H1 (cell line): ENCODE measurements around the gene SLC2A13. TPM values are rescaled to one million over a fixed set of nuclear protein-coding genes. Genes with fewer than 3 reads are reported as not detected.

Experiments
- CTCF ChIA-PET: fragments of 300-600 bp; sonication (Branson Sonifier 250); formaldehyde crosslinking; loops from one replicate; lab custom pipeline; 2021; ENCODE audit not compliant: partially characterized antibody; lab: Charles Lee
- POLR2A ChIA-PET: fragments of 300-600 bp; sonication (Branson Sonifier 250); formaldehyde crosslinking; loops from one replicate; lab custom pipeline; 2021; ENCODE audit warnings: inconsistent platforms; ENCODE audit not compliant: partially characterized antibody; lab: Charles Lee
- DNase-seq, 2 experiments: peaks; one replicate each; pipeline versions ENCODE4 v3.0.0 to v3.0.0-alpha.2; 2010 to 2022; ENCODE audit warnings: low spot score in 2 of 2, low read depth in 1 of 2, mixed read lengths in 1 of 2
- FAIRE-seq: peaks from 2 replicates; lab custom pipeline; 2011; peaks lifted over from hg19 to GRCh38; lab: Jason Lieb, UNC
- H2AFZ ChIP-seq: 2 replicates; pipeline ENCODE4 v1.8.1; 2012; ENCODE audit warnings: low read length, inconsistent platforms
- H2AK5ac ChIP-seq: 2 replicates; pipeline ENCODE4 v1.6.1; 2013; ENCODE audit warnings: low read depth, low read length
- H2BK120ac ChIP-seq: replicated peaks from 2 replicates; pipeline ENCODE3; 2013; ENCODE audit warnings: low read depth, low read length, inconsistent platforms
- H2BK12ac ChIP-seq: 2 replicates; pipeline ENCODE4 v1.6.1; 2013; ENCODE audit warnings: low read depth, low read length
- H2BK15ac ChIP-seq: 2 replicates; pipeline ENCODE4 v1.6.1; 2013; ENCODE audit warnings: low read length
- H2BK20ac ChIP-seq: 2 replicates; pipeline ENCODE4 v1.6.1; 2013; ENCODE audit warnings: low read length
- H2BK5ac ChIP-seq: 2 replicates; pipeline ENCODE4 v1.6.1; 2013; ENCODE audit warnings: low read depth, low read length
- H3K14ac ChIP-seq: 2 replicates; pipeline ENCODE4 v1.6.1; 2013; ENCODE audit warnings: inconsistent platforms; ENCODE audit not compliant: insufficient read length
- H3K18ac ChIP-seq: 2 replicates; pipeline ENCODE4 v1.6.1; 2013; ENCODE audit warnings: low read length; ENCODE audit errors: extremely low read depth
- H3K23ac ChIP-seq: 2 replicates; pipeline ENCODE4 v1.6.1; 2013; ENCODE audit warnings: inconsistent platforms; ENCODE audit not compliant: insufficient read length
- H3K23me2 ChIP-seq: 2 replicates; pipeline ENCODE4 v1.6.1; 2013; ENCODE audit warnings: low read depth, low read length
- H3K27ac ChIP-seq: 2 replicates; pipeline ENCODE4 v1.6.1; 2011; ENCODE audit warnings: low read depth, low read length, inconsistent platforms
- H3K27me3 ChIP-seq, 4 experiments: replicated peaks in 1 of 4; 1 replicate in 1 of 4; 2 replicates in 3 of 4; pipeline versions ENCODE4 v1.6.1 to v1.8.1; 2011 to 2013; ENCODE audit warnings: low read length in 3 of 4, mild to moderate bottlenecking in 3 of 4, inconsistent platforms in 2 of 4, mixed read lengths in 2 of 4, moderate library complexity in 1 of 4; ENCODE audit not compliant: control insufficient read depth in 3 of 4, insufficient read depth in 3 of 4; ENCODE audit errors: extremely low read depth in 1 of 4
- H3K36me3 ChIP-seq, 4 experiments: 2 replicates each; pipeline versions ENCODE4 v1.6.1 to v1.8.1; 2011 to 2013; ENCODE audit warnings: mild to moderate bottlenecking in 4 of 4, low read length in 3 of 4, moderate library complexity in 2 of 4, control low read depth in 1 of 4, inconsistent platforms in 1 of 4; ENCODE audit not compliant: insufficient read depth in 4 of 4, control insufficient read depth in 2 of 4
- H3K4ac ChIP-seq: replicated peaks from 2 replicates; pipeline ENCODE3; 2013; ENCODE audit warnings: low read length, low read depth, mixed read lengths, inconsistent platforms; ENCODE audit not compliant: insufficient read length
- H3K4me1 ChIP-seq, 4 experiments: replicated peaks in 1 of 4; 1 replicate in 1 of 4; 2 replicates in 3 of 4; pipeline versions ENCODE4 v1.6.1 to v1.8.1; 2011 to 2013; ENCODE audit warnings: low read length in 3 of 4, inconsistent platforms in 2 of 4, mixed read lengths in 1 of 4; ENCODE audit not compliant: insufficient read depth in 4 of 4, control insufficient read depth in 3 of 4
- H3K4me2 ChIP-seq, 2 experiments: 2 replicates each; pipeline versions ENCODE4 v1.6.1 to v1.8.1; 2011 to 2013; ENCODE audit warnings: low read depth in 2 of 2, low read length in 2 of 2, control low read depth in 1 of 2, inconsistent platforms in 1 of 2, mild to moderate bottlenecking in 1 of 2; ENCODE audit not compliant: insufficient read depth in 1 of 2
- H3K4me3 ChIP-seq, 4 experiments: fragments of 200-600, 300-600 bp in 1 of 4; sonication (generic), shearing (Covaris generic), sonication (Bioruptor Twin) in 1 of 4; 2 replicates each; pipeline versions ENCODE4 v1.5.1 to v1.8.1; 2011 to 2016; ENCODE audit warnings: low read length in 4 of 4, low read depth in 3 of 4, control low read depth in 2 of 4, inconsistent platforms in 2 of 4, mild to moderate bottlenecking in 2 of 4, mixed read lengths in 1 of 4, moderate library complexity in 1 of 4; ENCODE audit not compliant: insufficient read depth in 2 of 4; ENCODE audit errors: extremely low read depth in 1 of 4
- H3K56ac ChIP-seq: replicated peaks from 2 replicates; pipeline ENCODE3; 2013; ENCODE audit warnings: low read depth, mild to moderate bottlenecking, mixed read lengths, low read length, inconsistent platforms; ENCODE audit not compliant: insufficient read length
- H3K79me1 ChIP-seq: 2 replicates; pipeline ENCODE4 v1.6.1; 2013; ENCODE audit warnings: low read depth, low read length, control low read depth
- H3K79me2 ChIP-seq, 2 experiments: 2 replicates each; pipeline versions ENCODE4 v1.6.1 to v1.8.1; 2012 to 2013; ENCODE audit warnings: low read length in 2 of 2, mild to moderate bottlenecking in 2 of 2, inconsistent platforms in 1 of 2; ENCODE audit not compliant: insufficient read depth in 2 of 2, control insufficient read depth in 1 of 2
- H3K9ac ChIP-seq, 4 experiments: replicated peaks in 1 of 4; 1 replicate in 1 of 4; 2 replicates in 3 of 4; pipeline versions ENCODE4 v1.6.1 to v1.8.1; 2011 to 2013; ENCODE audit warnings: low read depth in 3 of 4, low read length in 3 of 4, control low read depth in 2 of 4, mild to moderate bottlenecking in 2 of 4, moderate library complexity in 2 of 4, inconsistent platforms in 1 of 4; ENCODE audit errors: extremely low read depth in 1 of 4
- H3K9me3 ChIP-seq, 2 experiments: 2 replicates each; pipeline versions ENCODE4 v1.6.1 to v1.8.1; 2012 to 2013; ENCODE audit warnings: mild to moderate bottlenecking in 2 of 2, moderate library complexity in 2 of 2, control low read depth in 1 of 2, inconsistent platforms in 1 of 2, low read depth in 1 of 2, low read length in 1 of 2, mixed read lengths in 1 of 2; ENCODE audit not compliant: insufficient read depth in 2 of 2
- H4K20me1 ChIP-seq, 2 experiments: replicated peaks in 1 of 2; 2 replicates each; pipeline versions ENCODE3 to v1.8.1; 2011 to 2013; ENCODE audit warnings: inconsistent platforms in 2 of 2, low read length in 2 of 2, mild to moderate bottlenecking in 1 of 2; ENCODE audit not compliant: insufficient read depth in 2 of 2, control insufficient read depth in 1 of 2
- H4K5ac ChIP-seq: 2 replicates; pipeline ENCODE4 v1.6.1; 2013; ENCODE audit warnings: low read length, low read depth, mixed read lengths, inconsistent platforms; ENCODE audit not compliant: insufficient read length
- H4K8ac ChIP-seq: 2 replicates; pipeline ENCODE4 v1.8.0; 2013; ENCODE audit warnings: mild to moderate bottlenecking, moderate library complexity, low read length, inconsistent platforms; ENCODE audit not compliant: insufficient read depth; ENCODE audit errors: extremely low read depth
- H4K91ac ChIP-seq: replicated peaks from 2 replicates; pipeline ENCODE3; 2013; ENCODE audit warnings: low read length, mixed read lengths, inconsistent platforms; ENCODE audit not compliant: insufficient read length
- CREB1 ChIP-seq: IDR thresholded peaks from 2 replicates; pipeline ENCODE4 v1.6.1; 2012; ENCODE audit warnings: inconsistent platforms
- HDAC6 ChIP-seq: IDR thresholded peaks from one replicate; pipeline ENCODE4 v1.7.1; 2012; ENCODE audit warnings: low read depth, mild to moderate bottlenecking, inconsistent platforms, low read length, moderate library complexity
- JUN ChIP-seq: IDR thresholded peaks from 2 replicates; pipeline ENCODE4 v1.6.1; 2011; ENCODE audit warnings: low read depth, mild to moderate bottlenecking, improper control_type of control experiment, low read length
- RXRA ChIP-seq: IDR thresholded peaks from 2 replicates; pipeline ENCODE4 v1.6.1; 2011; ENCODE audit warnings: low read depth, mild to moderate bottlenecking, low read length, moderate library complexity; ENCODE audit not compliant: insufficient read depth
- SP4 ChIP-seq: IDR thresholded peaks from 2 replicates; pipeline ENCODE4 v1.6.1; 2012; ENCODE audit warnings: low read length, inconsistent platforms
- WGBS, 2 experiments: shearing (Covaris generic) in 1 of 2; methylation state at CpG; one replicate each; pipeline versions ENCODE4 v1.1.6 to v1.1.7; 2013 to 2015; ENCODE audit warnings: low lambda C conversion rate in 2 of 2, mixed read lengths in 2 of 2, inconsistent platforms in 1 of 2, low coverage in 1 of 2, missing lambda C conversion rate in 1 of 2; ENCODE audit not compliant: insufficient replicate concordance in 2 of 2, insufficient coverage in 1 of 2, insufficient read length in 1 of 2; ENCODE audit errors: extremely low coverage in 1 of 2, missing lambda C conversion rate in 1 of 2; 5-methylcytosine and 5-hydroxymethylcytosine counted together
- polyA plus RNA-seq, 7 experiments: library from polyadenylated mRNA; depleted of rRNA in 3 of 7; stranded (reverse) in 5 of 7; unstranded in 2 of 7; fragments of >200 nt in 5 of 7; fragments of 200-250 nt in 2 of 7; gene quantifications; 1 replicate in 5 of 7; 2 replicates in 1 of 7; 4 replicates in 1 of 7; pipeline versions ENCODE4 v1.2.1 to v1.2.3, GENCODE V29; 2011 to 2013; ENCODE audit warnings: missing spikeins in 2 of 7, mixed read lengths in 2 of 7
- total RNA-seq: library from RNA; stranded (reverse); fragmentation: NEBNext Ultra II Directional; extraction: Animal tissue kit (Norgen Biotek cat#: 25700); gene quantifications from 2 replicates; pipeline ENCODE4 v1.2.1, GENCODE V29; 2021

The SLC2A13 gene
- total and polyA plus RNA-seq, 2 of the 8 experiments (the other 6 are each of a cell fraction or from before 2014, with no cell fraction given): 2.8 to 9.6 TPM

GRCh38 chr12:40137252-40137651 is 31.4 kb upstream of the SLC2A13 start:
- CTCF ChIA-PET: no interaction called here
- POLR2A ChIA-PET: no interaction called here
- Histone ChIP-seq H4K8ac (no peak overlapping the region), H3K27me3 (no peaks in the 10 kb centered on the region), H3K23ac (no peak overlapping the region), H3K18ac (no peak overlapping the region), H4K5ac (no peak overlapping the region), H3K36me3 (no peaks in the 10 kb centered on the region), H2BK5ac (no peak overlapping the region), H3K4me3 (no peak overlapping the region), H3K23me2 (no peaks in the 10 kb centered on the region; the same call in 1 of the 2 replicates), H2BK20ac (no peak overlapping the region), H3K27ac (no peak overlapping the region), H3K9me3 (no peaks in the 10 kb centered on the region; a peak in 1 of 4 replicates), H4K91ac (no peak overlapping the region), H3K56ac (no peak overlapping the region), H2BK15ac (no peak overlapping the region), H2AFZ (no peak overlapping the region), H3K79me1 (no peaks in the 10 kb centered on the region), H3K79me2 (no peaks in the 10 kb centered on the region), H2BK120ac (no peak overlapping the region), H2BK12ac (no peak overlapping the region), H3K4ac (no peak overlapping the region), H4K20me1 (no peaks in the 10 kb centered on the region), H3K14ac (no peak overlapping the region), H3K4me1 (no peaks in the 10 kb centered on the region), H3K9ac (no peak overlapping the region), H3K4me2 (no peak overlapping the region), H2AK5ac (no peak overlapping the region)
- WGBS, 2 experiments: 85% methylated on average over 3 of the region's 3 CpGs; no CpG with 5 or more reads in 1 of the 2 experiments
- DNase-seq (no peak), FAIRE-seq (no peak)
- TF ChIP-seq HDAC6 (no peak), JUN (no peak), SP4 (no peak), CREB1 (no peak), RXRA (no peak)
